ENCODE data around the gene FFAR4.

FFAR4 gene

GRCh38 chr10:93573924-93574323, 7.5 kb downstream of the FFAR4 start:
- H3K9me3 Mint-ChIP-seq, result no peaks in the 10 kb centered on the region
- no peak overlapping the region for H3K4me3 Mint-ChIP-seq

GRCh38 chr10:93576888-93577287, 10.4 kb downstream of the FFAR4 start:
- H3K27ac Mint-ChIP-seq, result no peak overlapping the region

More at GRCh38 chr10:93573924-93574323, 7.5 kb downstream of the FFAR4 start:
- DNase-seq, result no peak
- Mint-ChIP-seq H3K27me3 (ENCODE audit: low read depth, poor library complexity) (peaks cover 80% of the 10 kb centered on the region), H3K27ac (no peak overlapping the region), H3K4me1 (peaks cover 8% of the 10 kb centered on the region), H3K36me3 (ENCODE audit: low read depth) (no peaks in the 10 kb centered on the region)
- TF ChIP-seq CTCF (IDR thresholded peaks at IDR 0.05), result no peak

GRCh38 chr10:93577565-93577964, 11.1 kb downstream of the FFAR4 start:
- peaks cover 16% of the 10 kb centered on the region for H3K4me1 Mint-ChIP-seq
- H3K4me3 Mint-ChIP-seq, result no peak overlapping the region
- DNase-seq, result no peak
- peaks cover 8% of the 10 kb centered on the region for H3K9me3 Mint-ChIP-seq
- peaks cover 53% of the 10 kb centered on the region for H3K27me3 Mint-ChIP-seq (ENCODE audit: low read depth, poor library complexity)
- no peak for TF ChIP-seq CTCF (IDR thresholded peaks at IDR 0.05)
- H3K27ac Mint-ChIP-seq, result no peak overlapping the region
- no peaks in the 10 kb centered on the region for H3K36me3 Mint-ChIP-seq (ENCODE audit: low read depth)

More at GRCh38 chr10:93576888-93577287, 10.4 kb downstream of the FFAR4 start:
- Mint-ChIP-seq H3K4me3 (no peak overlapping the region), H3K27me3 (ENCODE audit: low read depth, poor library complexity) (peaks cover 54% of the 10 kb centered on the region), H3K4me1 (peaks cover 16% of the 10 kb centered on the region), H3K36me3 (ENCODE audit: low read depth) (no peaks in the 10 kb centered on the region), H3K9me3 (peaks cover 8% of the 10 kb centered on the region)
- no peak for TF ChIP-seq CTCF (IDR thresholded peaks at IDR 0.05)
- DNase-seq, result no peak

GRCh38 chr10:93579089-93579488, 12.6 kb downstream of the FFAR4 start:
- Mint-ChIP-seq H3K4me3 (no peak overlapping the region), H3K27ac (no peak overlapping the region), H3K9me3 (peaks cover 8% of the 10 kb centered on the region), H3K4me1 (peaks cover 8% of the 10 kb centered on the region), H3K27me3 (ENCODE audit: low read depth, poor library complexity) (peaks cover 43% of the 10 kb centered on the region), H3K36me3 (ENCODE audit: low read depth) (no peaks in the 10 kb centered on the region)
- DNase-seq, result no peak
- no peak for TF ChIP-seq CTCF (IDR thresholded peaks at IDR 0.05)

- no peak overlapping the region for H3K4me3 Mint-ChIP-seq
- TF ChIP-seq CTCF (IDR thresholded peaks at IDR 0.05), result no peak
- DNase-seq, result no peak
- H3K4me1 Mint-ChIP-seq, result peaks cover 8% of the 10 kb centered on the region
- H3K36me3 Mint-ChIP-seq (ENCODE audit: low read depth), result no peaks in the 10 kb centered on the region
- H3K9me3 Mint-ChIP-seq, result peaks cover 8% of the 10 kb centered on the region
- H3K27me3 Mint-ChIP-seq (ENCODE audit: low read depth, poor library complexity), result peaks cover 44% of the 10 kb centered on the region
- peak overlapping the region; percentile 34 for H3K27ac Mint-ChIP-seq
These were observed 13.7 kb downstream of the FFAR4 start for GRCh38 chr10:93579985-93580711.

GRCh38 chr10:93580828-93581227, 14.4 kb downstream of the FFAR4 start:
- peak; percentile 69 for DNase-seq
- H3K27ac Mint-ChIP-seq, result peak overlapping the region; percentile 34
- no peak overlapping the region for H3K4me3 Mint-ChIP-seq

More at GRCh38 chr10:93580828-93581227, 14.4 kb downstream of the FFAR4 start:
- no peaks in the 10 kb centered on the region for H3K36me3 Mint-ChIP-seq (ENCODE audit: low read depth)
- TF ChIP-seq CTCF (IDR thresholded peaks at IDR 0.05), result no peak
- H3K4me1 Mint-ChIP-seq, result peaks cover 8% of the 10 kb centered on the region
- H3K27me3 Mint-ChIP-seq (ENCODE audit: low read depth, poor library complexity), result peaks cover 43% of the 10 kb centered on the region
- peaks cover 8% of the 10 kb centered on the region for H3K9me3 Mint-ChIP-seq
